T-cell (primary cell): ENCODE measurements around the gene ABTB2. TPM values are rescaled to one million over a fixed set of nuclear protein-coding genes. Genes with fewer than 3 reads are reported as not detected.
"Not testable (repeated sequence)": the region's sequence is repeated elsewhere in the genome, so short reads cannot be mapped to it uniquely, and the experiment has no call there.

Source experiments
- ATAC-seq, 4 experiments: fragments of 200-7000 bp in 3 of 4; fragments of 150-1000 bp in 1 of 4; cut with Tn5 transposase; replicated peaks in 1 of 4; 1 replicate in 3 of 4; 2 replicates in 1 of 4; pipeline ENCODE4 v1.10.0; 2021; ENCODE audit warnings: moderate library complexity in 3 of 4, mild to moderate bottlenecking in 2 of 4, moderate number of reproducible peaks in 1 of 4
- CTCF ChIA-PET, 2 donors: fragments of 300-600 bp; sonication (Branson Sonifier 250); formaldehyde crosslinking; loops; one replicate each; lab custom pipeline; 2022; ENCODE audit warnings: antibody characterized with exemption in 2 of 2; lab: Charles Lee
- POLR2A ChIA-PET, 2 donors: fragments of 300-600 bp; sonication (Branson Sonifier 250); formaldehyde crosslinking; loops; one replicate each; lab custom pipeline; 2022; ENCODE audit warnings: antibody characterized with exemption in 2 of 2; lab: Charles Lee
- DNase-seq, 35 experiments: peaks; one replicate each; pipeline versions ENCODE4 v3.0.0 to v3.0.0-alpha.2; 2013 to 2023
- H3K27ac ChIP-seq: one replicate; pipeline ENCODE4 v1.5.1; 2013; ENCODE audit warnings: low read length
- H3K27me3 ChIP-seq, 2 experiments: replicated peaks in 1 of 2; 1 replicate in 1 of 2; 2 replicates in 1 of 2; pipeline versions ENCODE4 v1.6.1 to v1.7.0; 2013; ENCODE audit warnings: low read length in 1 of 2, mixed read lengths in 1 of 2; ENCODE audit not compliant: control insufficient read depth in 2 of 2, insufficient read depth in 2 of 2; ENCODE audit errors: extremely low read depth in 1 of 2
- H3K36me3 ChIP-seq, 2 donors: 1 replicate in 1 of 2; 2 replicates in 1 of 2; pipeline versions ENCODE4 v1.6.1 to v1.7.0; 2013; ENCODE audit warnings: low read length in 1 of 2; ENCODE audit not compliant: control insufficient read depth in 2 of 2, insufficient read depth in 1 of 2; ENCODE audit errors: extremely low read depth in 1 of 2
- H3K4me1 ChIP-seq, 2 experiments: 1 replicate in 1 of 2; 2 replicates in 1 of 2; pipeline versions ENCODE4 v1.6.1 to v1.7.0; 2013; ENCODE audit warnings: low read length in 2 of 2, mixed read lengths in 1 of 2; ENCODE audit not compliant: insufficient read depth in 2 of 2, control insufficient read depth in 1 of 2; ENCODE audit errors: extremely low read depth in 1 of 2
- H3K4me3 ChIP-seq, 2 donors: 1 replicate in 1 of 2; 2 replicates in 1 of 2; pipeline versions ENCODE4 v1.5.1 to v1.7.0; 2013; ENCODE audit warnings: mild to moderate bottlenecking in 2 of 2, low read length in 1 of 2, moderate library complexity in 1 of 2; ENCODE audit not compliant: control insufficient read depth in 1 of 2; ENCODE audit errors: extremely low read depth in 1 of 2
- H3K9me3 ChIP-seq: 2 replicates; pipeline ENCODE4 v1.7.0; 2013
- H3K27ac Mint-ChIP-seq, 2 donors: one replicate each; pipeline ENCODE4 v1.8.0; 2020 to 2021; ENCODE audit warnings: mild to moderate bottlenecking in 2 of 2, mixed read lengths in 2 of 2
- H3K27me3 Mint-ChIP-seq, 2 donors: one replicate each; pipeline ENCODE4 v1.8.0; 2021 to 2022; ENCODE audit warnings: mixed read lengths in 2 of 2
- H3K36me3 Mint-ChIP-seq: one replicate; pipeline ENCODE4 v1.8.0; 2021; ENCODE audit warnings: mixed read lengths
- H3K4me1 Mint-ChIP-seq, 3 donors: one replicate each; pipeline ENCODE4 v1.8.0; 2020 to 2022; ENCODE audit warnings: mixed read lengths in 3 of 3, mild to moderate bottlenecking in 1 of 3
- H3K4me3 Mint-ChIP-seq, 3 donors: one replicate each; pipeline ENCODE4 v1.8.0; 2020 to 2022; ENCODE audit warnings: mild to moderate bottlenecking in 3 of 3, mixed read lengths in 3 of 3, moderate library complexity in 3 of 3
- H3K9me3 Mint-ChIP-seq, 3 donors: one replicate each; pipeline ENCODE4 v1.8.0; 2020 to 2022; ENCODE audit warnings: mixed read lengths in 3 of 3
- WGBS: methylation state at CpG from one replicate; pipeline ENCODE4 v1.1.5; 2013; ENCODE audit warnings: missing lambda C conversion rate; ENCODE audit not compliant: insufficient coverage; 5-methylcytosine and 5-hydroxymethylcytosine counted together
- total RNA-seq, 35 experiments: library from RNA in 6 of 35; stranded (reverse) in 6 of 35; fragments of 120-200 nt in 1 of 35; gene quantifications; one replicate each; pipeline versions ENCODE4 v1.2.1 to v1.2.4 and lab custom pipeline; 2013 to 2026

Gene ABTB2
- total RNA-seq, 5 donors from 2014 or later (not counting 1 experiment from before 2014, with no cell fraction given): 0.50 to 0.93 (median 0.82) TPM

DNA sequence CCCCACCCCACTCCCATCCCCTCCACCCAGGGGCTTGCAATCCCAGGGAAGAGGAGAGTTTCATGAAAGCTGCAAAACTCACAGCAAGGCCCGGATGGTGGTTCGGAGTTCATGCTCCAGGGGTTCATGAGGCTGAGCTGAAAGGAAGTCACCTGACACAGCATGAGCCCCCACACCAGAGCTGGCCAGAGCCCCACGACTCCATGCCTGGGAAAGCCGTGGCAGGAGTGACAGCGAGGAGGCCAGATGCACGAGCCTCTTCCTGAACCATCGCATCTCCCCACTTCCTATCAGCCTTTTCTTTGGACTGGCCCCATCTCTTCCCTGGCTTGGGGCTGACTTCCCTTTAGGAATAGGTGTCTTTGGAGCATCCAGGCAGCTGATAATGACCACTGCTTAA, 105.8 kb downstream of the ABTB2 start:
- H3K36me3 ChIP-seq: no peaks in the 10 kb centered on the region
- H3K4me1 ChIP-seq: peaks cover 40 to 53% of the 10 kb centered on the region in 2 experiments
- Mint-ChIP-seq H3K4me3 (peak overlapping the region in 1 of 3 donors; percentile 30), H3K36me3 (no peaks in the 10 kb centered on the region), H3K4me1 (peaks cover 51 to 60% (median 56%) of the 10 kb centered on the region in 3 donors), H3K27me3 (peaks cover 0 to 6% of the 10 kb centered on the region in 2 donors), H3K27ac (no peak overlapping the region), H3K9me3 (no peaks in the 10 kb centered on the region)
- H3K27ac ChIP-seq: no peak overlapping the region
- H3K9me3 ChIP-seq: no peaks in the 10 kb centered on the region
- POLR2A ChIA-PET: interaction anchor here in 1 of 2 donors (0.7 kb wide), 1 partner anchor 106 kb away, joined by 3 read pairs; the partner anchor contains the start of gene ABTB2
- WGBS: 95% methylated on average over 5 of the region's 7 CpGs
- CTCF ChIA-PET: interaction anchor here in 1 of 2 donors (1.0 kb wide), 1 partner anchor 10 kb away, joined by 4 read pairs; no protein-coding TSS in a partner anchor
- peaks cover 0 to 19% of the 10 kb centered on the region in 2 experiments for H3K27me3 ChIP-seq
- ATAC-seq: no peak
- no peak overlapping the region for H3K4me3 ChIP-seq
- DNase-seq: no peak

DNA sequence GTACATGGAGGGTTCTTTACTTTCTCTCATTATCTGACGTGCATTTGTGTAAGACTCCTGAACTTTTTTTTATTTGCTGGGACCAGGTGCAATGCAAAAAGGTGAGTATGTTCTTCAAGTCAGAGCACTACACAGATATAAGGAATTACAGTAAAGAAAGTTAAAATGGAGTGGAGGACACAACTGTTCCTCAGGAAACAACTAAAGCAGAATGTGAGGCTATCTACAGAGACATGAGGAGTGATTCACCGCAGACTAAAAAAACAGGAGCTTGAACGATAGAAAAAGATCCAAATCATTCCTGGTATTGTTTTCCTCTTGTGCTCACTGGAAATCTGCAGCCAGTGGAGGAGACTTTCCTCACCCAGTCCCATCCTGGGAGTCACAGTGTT, 106.2 kb downstream of the ABTB2 start:
- Mint-ChIP-seq H3K27me3 (peaks cover 0 to 6% of the 10 kb centered on the region in 2 donors), H3K36me3 (no peaks in the 10 kb centered on the region), H3K27ac (peak overlapping the region in 1 of 2 donors; percentile 41), H3K9me3 (no peaks in the 10 kb centered on the region), H3K4me3 (peak overlapping the region; percentile 15 to 78 (median 53)), H3K4me1 (peaks cover 52 to 60% (median 60%) of the 10 kb centered on the region in 3 donors)
- Histone ChIP-seq H3K27me3 (peaks cover 0 to 19% of the 10 kb centered on the region in 2 experiments), H3K36me3 (no peaks in the 10 kb centered on the region), H3K27ac (no peak overlapping the region), H3K4me3 (peak overlapping the region; percentile 26 to 49), H3K4me1 (peaks cover 40 to 56% of the 10 kb centered on the region in 2 experiments), H3K9me3 (no peaks in the 10 kb centered on the region)
- ChIA-PET POLR2A (interaction anchor here in 1 of 2 donors (0.5 to 0.7 kb wide), 2 partner anchors 78 to 106 kb away, joined by 3 to 6 read pairs; partner anchors contain the start of gene ABTB2), CTCF (interaction anchor here in 1 of 2 donors (1.0 kb wide), 1 partner anchor 9 kb away, joined by 4 read pairs; no protein-coding TSS in a partner anchor)
- WGBS: 79% methylated on average over 2 of the region's 3 CpGs
- DNase-seq: no peak
- ATAC-seq: no peak

DNA sequence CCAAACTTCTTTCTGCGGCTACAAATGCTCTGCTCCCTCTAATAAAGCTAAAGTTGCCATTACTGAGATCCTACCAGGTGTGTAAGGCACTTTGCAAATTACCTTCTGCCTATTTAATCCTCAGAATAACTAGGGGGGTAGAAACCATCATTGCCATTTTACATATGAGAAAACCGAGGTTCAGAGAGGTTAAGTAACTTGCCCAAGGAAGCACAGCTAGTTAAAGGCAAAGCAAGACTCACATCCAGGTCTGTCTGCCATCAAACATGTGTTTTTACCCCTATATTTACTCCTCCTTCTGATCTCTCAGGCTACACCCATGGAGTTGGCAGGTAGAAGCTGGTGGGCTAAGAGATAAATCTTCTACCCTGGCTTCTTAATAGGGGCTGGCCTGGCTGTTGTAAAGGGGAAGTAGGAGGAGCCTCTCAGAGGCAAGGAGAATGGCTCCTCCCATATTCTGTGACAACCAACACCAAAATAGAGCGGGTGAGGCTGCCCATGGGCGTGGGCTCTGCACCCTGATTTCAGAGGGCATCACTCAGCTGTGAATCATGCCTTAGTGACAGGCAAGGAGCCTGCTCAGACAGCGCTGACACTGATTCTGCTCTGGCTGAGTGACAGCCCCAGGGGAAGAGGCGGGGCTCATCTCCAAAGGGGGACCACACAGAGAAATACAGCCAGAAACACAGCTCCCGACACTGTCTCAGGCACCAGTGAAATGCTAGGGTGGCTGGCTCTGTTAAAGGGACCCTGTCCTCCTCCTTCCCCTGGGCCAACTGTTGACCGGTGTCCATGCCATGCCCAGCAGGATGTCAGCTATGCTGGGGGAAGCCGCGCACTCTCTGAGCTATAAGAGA, 106.8 kb downstream of the ABTB2 start:
- Mint-ChIP-seq H3K36me3 (no peaks in the 10 kb centered on the region), H3K27me3 (peaks cover 0 to 6% of the 10 kb centered on the region in 2 donors), H3K9me3 (no peaks in the 10 kb centered on the region), H3K4me3 (peak overlapping the region; percentile 15 to 78 (median 53)), H3K4me1 (peaks cover 52 to 62% (median 62%) of the 10 kb centered on the region in 3 donors), H3K27ac (peak overlapping the region in 1 of 2 donors; percentile 44)
- CTCF ChIA-PET: interaction anchor here (0.6 to 1.9 kb wide), 3 partner anchors 9 to 107 kb away, joined by 3 to 6 read pairs (median 4); partner anchors contain the start of gene ABTB2 (in 1 of the 2)
- H3K27ac ChIP-seq: no peak overlapping the region
- ATAC-seq (peak; percentile 89 to 98 (median 95)), DNase-seq (peak; percentile 29 to 80 (median 62))
- H3K9me3 ChIP-seq: no peaks in the 10 kb centered on the region
- peaks cover 0 to 19% of the 10 kb centered on the region in 2 experiments for H3K27me3 ChIP-seq
- POLR2A ChIA-PET: interaction anchor here in 1 of 2 donors (0.5 to 0.7 kb wide), 3 partner anchors 77 to 668 kb away, joined by 3 to 6 read pairs (median 3); partner anchors contain the start of gene ABTB2
- peaks cover 40 to 56% of the 10 kb centered on the region in 2 experiments for H3K4me1 ChIP-seq
- peak overlapping the region; percentile 26 to 49 for H3K4me3 ChIP-seq
- H3K36me3 ChIP-seq: no peaks in the 10 kb centered on the region
- WGBS: 14% methylated on average over 4 of the region's 10 CpGs

DNA sequence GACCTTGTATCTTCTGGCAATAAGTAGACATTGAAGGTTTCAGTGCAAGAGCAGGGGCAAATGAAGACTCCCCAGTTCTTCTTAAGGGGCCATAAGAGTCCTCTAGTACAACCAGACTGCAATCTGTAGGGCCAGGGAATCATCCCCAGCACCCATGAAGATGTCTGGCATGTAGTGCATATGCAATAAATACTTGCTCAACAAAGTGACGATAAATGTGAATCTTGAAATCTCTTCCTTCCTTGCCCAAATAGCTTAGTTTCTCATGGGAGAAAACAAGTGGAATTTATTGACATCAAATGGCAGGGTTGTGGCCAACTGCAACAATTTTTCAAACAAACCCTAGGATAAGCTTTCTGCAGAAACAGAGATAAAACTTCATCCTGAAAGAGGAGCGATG, 107.6 kb downstream of the ABTB2 start:
- Histone ChIP-seq H3K4me1 (peaks cover 42 to 61% of the 10 kb centered on the region in 2 experiments), H3K4me3 (no peak overlapping the region), H3K9me3 (no peaks in the 10 kb centered on the region), H3K27me3 (peaks cover 0 to 19% of the 10 kb centered on the region in 2 experiments), H3K27ac (no peak overlapping the region), H3K36me3 (no peaks in the 10 kb centered on the region)
- Mint-ChIP-seq H3K4me1 (peaks cover 55 to 67% (median 67%) of the 10 kb centered on the region in 3 donors), H3K27me3 (peaks cover 0 to 6% of the 10 kb centered on the region in 2 donors), H3K4me3 (peak overlapping the region in 1 of 3 donors; percentile 78), H3K36me3 (no peaks in the 10 kb centered on the region), H3K27ac (peak overlapping the region in 1 of 2 donors; percentile 17), H3K9me3 (no peaks in the 10 kb centered on the region)
- no CpG with 5 or more reads among the region's 2 CpGs for WGBS
- POLR2A ChIA-PET: no interaction called here
- ATAC-seq: no peak
- DNase-seq: no peak
- CTCF ChIA-PET: interaction anchor here in 1 of 2 donors (1.9 kb wide), 1 partner anchor 76 kb away, joined by 6 read pairs; no protein-coding TSS in a partner anchor

DNA sequence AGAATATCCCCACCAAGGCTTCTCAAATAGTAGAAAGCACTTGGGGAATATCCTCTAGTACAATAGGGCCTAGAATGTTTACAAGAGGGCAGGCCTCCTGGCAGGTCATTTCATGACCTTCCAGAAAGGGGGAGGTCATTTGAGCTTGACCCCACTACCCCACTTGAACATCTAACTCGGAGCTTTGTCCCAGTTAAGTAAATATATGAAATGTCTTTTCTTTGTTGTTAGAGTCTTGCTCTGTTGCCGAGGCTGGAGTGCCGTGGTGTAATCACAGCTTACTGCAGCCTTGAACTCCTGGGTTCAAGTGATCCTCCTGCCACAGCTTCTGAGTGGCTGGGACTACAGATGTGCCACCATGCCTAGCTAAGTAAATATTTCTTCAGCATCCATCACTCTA, 108.4 kb downstream of the ABTB2 start:
- H3K27me3 Mint-ChIP-seq: peaks cover 0 to 3% of the 10 kb centered on the region in 2 donors
- H3K4me1 Mint-ChIP-seq: peaks cover 58 to 73% (median 68%) of the 10 kb centered on the region in 3 donors

DNA sequence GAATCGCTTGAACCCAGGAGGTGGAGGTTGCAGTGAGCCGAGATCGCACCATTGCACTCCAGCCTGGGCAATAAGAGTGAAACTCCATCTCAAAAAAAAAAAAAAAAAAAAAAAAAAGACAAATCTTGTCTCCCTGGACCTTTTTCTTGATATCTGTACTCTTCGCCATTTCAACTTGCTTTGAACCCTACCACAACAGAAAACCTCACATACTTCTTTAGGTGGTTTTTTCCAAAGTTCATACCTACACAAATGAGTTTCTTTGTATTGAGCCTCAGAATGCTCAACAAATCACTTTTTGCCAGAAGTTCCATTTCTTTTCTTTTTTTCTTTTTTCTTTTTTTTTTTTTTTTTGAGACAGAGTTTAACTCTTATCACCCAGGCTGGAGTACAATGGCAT, 111.3 kb downstream of the ABTB2 start:
- POLR2A ChIA-PET, H3K9me3 ChIP-seq, H3K9me3 Mint-ChIP-seq, H3K27me3 ChIP-seq, H3K27ac ChIP-seq, DNase-seq, H3K27me3 Mint-ChIP-seq, H3K36me3 Mint-ChIP-seq, ATAC-seq, H3K4me3 ChIP-seq, H3K4me3 Mint-ChIP-seq, H3K27ac Mint-ChIP-seq, H3K36me3 ChIP-seq: not testable (repeated sequence)
- peaks cover 53 to 60% (median 57%) of the 10 kb centered on the region in 3 donors for H3K4me1 Mint-ChIP-seq
- WGBS: 60% methylated on average over 1 of the region's 4 CpGs
- CTCF ChIA-PET: interaction anchor here in 1 of 2 donors (0.7 kb wide), 1 partner anchor 155 kb away, joined by 3 read pairs; no protein-coding TSS in a partner anchor
- H3K4me1 ChIP-seq: peaks cover 36 to 50% of the 10 kb centered on the region in 2 experiments

More for the DNA sequence above, 108.4 kb downstream of the ABTB2 start:
- peak overlapping the region in 1 of 2 donors; percentile 28 for H3K27ac Mint-ChIP-seq
- Histone ChIP-seq H3K27ac (no peak overlapping the region), H3K27me3 (peaks cover 0 to 19% of the 10 kb centered on the region in 2 experiments), H3K36me3 (no peaks in the 10 kb centered on the region), H3K9me3 (no peaks in the 10 kb centered on the region), H3K4me1 (peaks cover 42 to 62% of the 10 kb centered on the region in 2 experiments), H3K4me3 (no peak overlapping the region)
- WGBS: 92% methylated on average over 2 of the region's 3 CpGs
- H3K9me3 Mint-ChIP-seq: no peaks in the 10 kb centered on the region
- H3K36me3 Mint-ChIP-seq: no peaks in the 10 kb centered on the region
- ATAC-seq (no peak), DNase-seq (no peak)
- CTCF ChIA-PET: interaction anchor here (0.7 to 2.0 kb wide), 3 partner anchors 24 to 75 kb away, joined by 3 to 6 read pairs (median 6); no protein-coding TSS in a partner anchor
- peak overlapping the region in 1 of 3 donors; percentile 82 for H3K4me3 Mint-ChIP-seq
- POLR2A ChIA-PET: interaction anchor here in 1 of 2 donors (0.6 kb wide), 1 partner anchor 68 kb away, joined by 5 read pairs; no protein-coding TSS in a partner anchor
